GM12878 (cell line): ENCODE measurements around the gene ACVR2A. TPM values are rescaled to one million over a fixed set of nuclear protein-coding genes. Genes with fewer than 3 reads are reported as not detected.

Source experiments
- EP300 ChIP-seq, 2 experiments: fragments of 150-350 bp in 1 of 2; IDR thresholded peaks; 2 replicates each; pipeline ENCODE4 v1.6.1; 2011 to 2012; ENCODE audit warnings: low read depth in 2 of 2, low read length in 2 of 2, borderline replicate concordance in 1 of 2, improper control_type of control experiment in 1 of 2, inconsistent platforms in 1 of 2; ENCODE audit not compliant: control insufficient read depth in 1 of 2
- HDAC2 ChIP-seq: fragments of 200-600 bp; sonication (generic); IDR thresholded peaks from 2 replicates; pipeline ENCODE4 v1.6.1; 2017
- KAT2A ChIP-seq: conservative IDR thresholded peaks from 2 replicates; pipeline ENCODE4 v1.6.1; 2011; ENCODE audit warnings: low read depth, low read length; ENCODE audit not compliant: control insufficient read depth
- NKRF ChIP-seq: fragments of 450-650 bp; conservative IDR thresholded peaks from 2 replicates; pipeline ENCODE4 v1.6.1; 2017; ENCODE audit warnings: mild to moderate bottlenecking, moderate library complexity
- PAX8 ChIP-seq: fragments of 450-650 bp; IDR thresholded peaks from 2 replicates; pipeline ENCODE4 v1.6.1; 2017; ENCODE audit warnings: mild to moderate bottlenecking, moderate library complexity
- POLR2A ChIP-seq: IDR thresholded peaks from 2 replicates; pipeline ENCODE4 v1.6.1; 2011; ENCODE audit warnings: low read depth, mild to moderate bottlenecking, low read length
- RB1 ChIP-seq: fragments of 450-650 bp; formaldehyde crosslinking; IDR thresholded peaks from 2 replicates; pipeline ENCODE4 v1.6.1; 2017; ENCODE audit warnings: mild to moderate bottlenecking, borderline replicate concordance
- RUNX3 ChIP-seq: IDR thresholded peaks from 2 replicates; pipeline ENCODE4 v1.6.1; 2012; ENCODE audit warnings: low read length, inconsistent platforms
- STAT1 ChIP-seq: fragments of 450-650 bp; conservative IDR thresholded peaks from 2 replicates; pipeline ENCODE4 v1.6.1; 2014; ENCODE audit warnings: antibody characterized with exemption, mild to moderate bottlenecking
- TAF1 ChIP-seq: IDR thresholded peaks from 2 replicates; pipeline ENCODE4 v1.6.1; 2011; ENCODE audit warnings: mild to moderate bottlenecking, low read depth, low read length, borderline replicate concordance
- TBL1XR1 ChIP-seq: IDR thresholded peaks from 2 replicates; pipeline ENCODE4 v1.6.1; 2012; ENCODE audit warnings: low read depth, low read length, improper control_type of control experiment
- ZBTB11 ChIP-seq: fragments of 450-650 bp; formaldehyde crosslinking; IDR thresholded peaks from 2 replicates; pipeline ENCODE4 v1.5.0; 2022; ENCODE audit warnings: mild to moderate bottlenecking, missing genetic modification characterization
- ZNF592 ChIP-seq: fragments of 450-650 bp; IDR thresholded peaks from 2 replicates; pipeline ENCODE4 v1.6.1; 2017; ENCODE audit warnings: mild to moderate bottlenecking, moderate library complexity
- polyA plus RNA-seq, 11 experiments: library from polyadenylated mRNA; depleted of rRNA in 4 of 11; unstranded in 6 of 11; stranded (reverse) in 5 of 11; fragments of >200 nt; fragmentation: Nextera tagmentation in 4 of 11; fragmentation: Illumina TruSeq in 1 of 11; extraction: Ambion mirVana in 4 of 11; extraction: Trizol in 1 of 11; gene quantifications; 1 replicate in 1 of 11; 2 replicates in 10 of 11; pipeline versions ENCODE4 v1.2.1 to v1.2.3, GENCODE V29; 2011 to 2016; ENCODE audit warnings: inconsistent platforms in 2 of 11, missing spikeins in 2 of 11, low read depth in 1 of 11
- total RNA-seq, 4 experiments: library from RNA; depleted of rRNA in 3 of 4; stranded (reverse); fragments of >200 nt in 3 of 4; fragmentation: Illumina TruSeq in 1 of 4; extraction: Trizol in 1 of 4; gene quantifications; 2 replicates each; pipeline versions ENCODE4 v1.2.1 to v1.2.3, GENCODE V29; 2013 to 2021
- TF ChIP-seq, protein P1 (sequence below): fragments of 450-650 bp; formaldehyde crosslinking; IDR thresholded peaks from 2 replicates; pipeline ENCODE4 v1.4.0; 2022; ENCODE audit warnings: mild to moderate bottlenecking, moderate library complexity

ACVR2A gene
- total and polyA plus RNA-seq, 10 of the 15 experiments (the other 5 are each of a cell fraction or from before 2014, with no cell fraction given) = 0.42 to 3.0 (median 1.7) TPM

DNA sequence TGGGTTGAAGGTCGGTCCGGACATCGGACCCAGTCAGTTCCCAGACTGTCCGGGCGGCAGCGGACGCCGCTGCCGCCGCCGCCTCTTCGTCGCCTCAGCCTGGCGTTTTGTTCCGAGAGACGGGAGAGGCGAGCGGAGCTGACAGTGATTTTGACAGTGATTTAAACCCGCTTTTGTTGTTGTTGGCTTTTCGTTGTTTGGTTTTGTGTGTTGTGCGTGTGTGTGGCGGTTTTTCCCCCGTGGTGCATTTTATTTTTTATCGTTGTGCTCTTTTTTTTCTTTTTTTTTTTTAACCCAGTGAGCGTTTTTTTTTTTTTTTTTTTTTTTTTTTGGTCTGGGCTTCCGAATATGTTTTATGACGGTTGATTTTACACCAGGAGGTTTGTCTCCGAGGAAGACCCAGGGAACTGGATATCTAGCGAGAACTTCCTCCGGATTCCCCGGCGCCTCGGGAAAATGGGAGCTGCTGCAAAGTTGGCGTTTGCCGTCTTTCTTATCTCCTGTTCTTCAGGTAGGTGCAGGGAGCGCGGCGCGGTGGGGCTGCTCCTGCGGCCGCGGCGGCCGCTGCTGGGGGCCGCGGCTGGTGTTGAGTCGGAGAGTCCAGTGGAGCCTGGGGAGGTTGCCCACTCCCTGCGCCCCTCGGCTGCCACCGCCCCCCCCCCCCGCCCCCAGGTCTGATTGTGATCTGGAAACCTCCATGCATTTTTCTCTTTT is at the start of gene ACVR2A (continued):
- TF ChIP-seq ZBTB11 (CRISPR knock-in tag) (no peak), POLR2A (no peak), TBL1XR1 (no peak), ZNF592 (no peak), EP300 (IDR thresholded peaks at IDR 0.05; ENCODE audit: borderline replicate concordance in 1 of 2, control insufficient read depth in 1 of 2, low read depth in 2 of 2, low read length in 2 of 2) (no peak), RUNX3 (peak; percentile 36; the same call in 1 of the 2 replicates), KAT2A (no peak), HDAC2 (no peak), RB1 (0 out of 2 replicates have a peak, but pooled peaks have one; percentile 3), STAT1 (0 out of 2 replicates have a peak, but pooled peaks have one; percentile 44), NKRF (0 out of 2 replicates have a peak, but pooled peaks have one; percentile 8), TAF1 (no peak), PAX8 (no peak)
- TF ChIP-seq, protein P1, sequence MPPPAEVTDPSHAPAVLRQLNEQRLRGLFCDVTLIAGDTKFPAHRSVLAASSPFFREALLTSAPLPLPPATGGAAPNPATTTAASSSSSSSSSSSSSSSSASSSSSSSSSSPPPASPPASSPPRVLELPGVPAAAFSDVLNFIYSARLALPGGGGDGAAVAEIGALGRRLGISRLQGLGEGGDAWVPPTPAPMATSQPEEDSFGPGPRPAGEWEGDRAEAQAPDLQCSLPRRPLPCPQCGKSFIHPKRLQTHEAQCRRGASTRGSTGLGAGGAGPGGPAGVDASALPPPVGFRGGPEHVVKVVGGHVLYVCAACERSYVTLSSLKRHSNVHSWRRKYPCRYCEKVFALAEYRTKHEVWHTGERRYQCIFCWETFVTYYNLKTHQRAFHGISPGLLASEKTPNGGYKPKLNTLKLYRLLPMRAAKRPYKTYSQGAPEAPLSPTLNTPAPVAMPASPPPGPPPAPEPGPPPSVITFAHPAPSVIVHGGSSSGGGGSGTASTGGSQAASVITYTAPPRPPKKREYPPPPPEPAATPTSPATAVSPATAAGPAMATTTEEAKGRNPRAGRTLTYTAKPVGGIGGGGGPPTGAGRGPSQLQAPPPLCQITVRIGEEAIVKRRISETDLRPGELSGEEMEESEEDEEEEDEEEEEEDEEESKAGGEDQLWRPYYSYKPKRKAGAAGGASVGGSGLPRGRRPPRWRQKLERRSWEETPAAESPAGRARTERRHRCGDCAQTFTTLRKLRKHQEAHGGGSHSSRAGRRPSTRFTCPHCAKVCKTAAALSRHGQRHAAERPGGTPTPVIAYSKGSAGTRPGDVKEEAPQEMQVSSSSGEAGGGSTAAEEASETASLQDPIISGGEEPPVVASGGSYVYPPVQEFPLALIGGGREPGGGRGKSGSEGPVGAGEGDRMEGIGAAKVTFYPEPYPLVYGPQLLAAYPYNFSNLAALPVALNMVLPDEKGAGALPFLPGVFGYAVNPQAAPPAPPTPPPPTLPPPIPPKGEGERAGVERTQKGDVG (CRISPR knock-in tag) = no peak
